Stimulated activated CD8-positive, alpha-beta memory T cell treated with anti-CD3 and anti-CD28 coated beads, Interleukin-7, amount 100 ng/mL, for 4 hours (primary cell): Measurements from ENCODE around the gene FRMD6.
A peak's percentile ranks its signal among the peaks of the same experiment; 100 is the strongest.

Experiments
- DNase-seq, 2 donors: peaks; one replicate each; pipeline ENCODE4 v3.0.0-alpha.2; 2020; ENCODE audit warnings: low read depth in 2 of 2

Gene FRMD6

DNA sequence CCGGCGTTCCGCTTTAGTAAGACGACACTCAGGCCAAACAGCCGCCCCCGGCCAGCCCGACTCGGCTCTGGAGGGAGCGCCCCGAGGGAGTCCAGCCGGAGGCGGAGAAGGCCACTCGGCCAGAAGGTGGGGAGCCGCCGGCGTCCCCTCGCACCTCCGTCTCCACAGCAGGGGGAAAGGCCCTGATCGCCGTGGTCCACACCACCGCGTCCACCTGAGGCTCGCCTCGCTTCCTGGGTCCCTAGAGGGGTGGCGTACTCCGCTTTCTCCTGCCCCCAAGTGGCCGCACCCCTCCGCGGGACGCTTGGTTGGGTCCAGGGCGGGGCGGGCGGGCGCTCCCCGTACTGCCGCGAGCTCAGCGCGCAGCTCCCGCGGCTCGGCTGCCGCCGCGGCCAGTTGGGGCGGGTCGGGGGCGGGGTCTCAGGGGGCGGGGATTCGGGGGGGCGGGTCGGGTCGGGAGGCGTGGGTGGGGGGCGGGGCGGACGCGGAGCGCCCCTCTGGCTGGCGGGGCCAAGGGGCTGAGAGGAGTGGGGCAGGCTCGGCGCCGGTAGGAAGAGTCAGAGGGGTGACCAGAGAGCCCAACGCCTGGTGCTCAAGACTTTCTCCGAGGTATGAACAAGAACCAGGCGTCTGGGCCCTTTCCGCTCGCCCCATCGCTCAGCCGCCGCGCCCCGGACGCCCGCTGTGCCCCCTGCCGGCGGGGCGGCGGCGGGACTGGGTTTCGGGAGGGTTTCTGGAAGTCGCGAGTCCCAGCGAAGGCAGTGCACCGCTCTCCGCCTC, at the start of gene FRMD6:
FRMD6 (plus strand) TSS at position 523 of the 780 bp plus-strand sequence. CDS start 37,927 bp downstream, outside the sequence.
- peak; percentile 48 to 73 for DNase-seq

DNA sequence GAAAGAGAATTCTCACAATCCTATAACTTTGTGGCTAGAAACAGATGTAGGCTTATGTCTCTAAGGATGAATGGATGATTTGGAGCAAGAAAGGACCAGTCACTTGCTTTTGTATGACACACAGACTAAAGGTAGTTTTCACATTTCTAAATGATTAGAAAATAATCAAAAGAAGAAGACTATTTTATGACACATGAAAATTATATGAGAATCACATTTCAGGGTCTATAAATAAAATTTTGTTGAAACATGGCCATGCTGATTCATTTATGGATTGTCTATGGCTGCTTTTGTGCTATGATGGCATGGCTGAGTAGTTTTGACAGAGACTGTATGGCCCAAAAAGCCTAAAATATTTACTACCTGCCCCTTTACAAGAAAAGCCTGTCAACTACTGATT, 49.4 kb upstream of the FRMD6 start:
- no peak for DNase-seq

DNA sequence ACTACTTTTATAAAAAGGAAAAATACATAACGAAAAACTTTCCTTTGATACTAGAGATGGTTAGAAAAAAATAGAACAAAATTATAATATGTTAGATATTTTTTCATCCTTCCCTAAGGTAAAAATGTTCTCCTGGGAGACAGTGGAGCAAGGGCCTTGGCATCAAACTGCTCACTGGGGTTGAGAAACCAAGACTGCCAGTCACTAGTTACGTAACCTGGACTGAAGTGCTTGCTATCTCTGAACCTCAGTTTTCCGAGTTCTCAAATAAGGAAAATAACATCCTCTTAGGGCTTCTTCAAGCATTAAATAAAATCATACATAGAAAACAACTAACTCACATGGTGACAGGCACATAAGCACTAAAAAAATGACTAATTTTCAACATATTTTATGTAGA, 48.2 kb upstream of the FRMD6 start:
- no peak for DNase-seq

DNA sequence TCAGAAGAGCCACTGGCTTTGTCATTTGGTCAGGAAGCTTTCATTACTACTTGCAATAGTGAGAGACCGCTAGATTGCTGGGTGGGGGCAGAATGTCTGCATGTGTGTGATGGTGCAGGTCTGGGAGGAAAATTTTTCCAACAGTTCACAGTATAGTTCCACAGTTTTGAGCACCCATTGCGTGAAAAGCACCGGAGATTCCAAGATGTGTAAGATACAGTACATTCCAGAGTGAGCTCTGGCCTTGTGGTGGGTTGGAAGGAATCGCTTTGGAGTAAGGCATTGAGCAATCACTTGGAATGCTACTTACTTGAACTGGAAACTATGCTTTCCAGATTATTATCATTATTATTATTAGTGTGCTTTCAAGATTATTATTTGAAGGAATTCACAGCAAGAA, 47.6 kb upstream of the FRMD6 start:
- no peak for DNase-seq

DNA sequence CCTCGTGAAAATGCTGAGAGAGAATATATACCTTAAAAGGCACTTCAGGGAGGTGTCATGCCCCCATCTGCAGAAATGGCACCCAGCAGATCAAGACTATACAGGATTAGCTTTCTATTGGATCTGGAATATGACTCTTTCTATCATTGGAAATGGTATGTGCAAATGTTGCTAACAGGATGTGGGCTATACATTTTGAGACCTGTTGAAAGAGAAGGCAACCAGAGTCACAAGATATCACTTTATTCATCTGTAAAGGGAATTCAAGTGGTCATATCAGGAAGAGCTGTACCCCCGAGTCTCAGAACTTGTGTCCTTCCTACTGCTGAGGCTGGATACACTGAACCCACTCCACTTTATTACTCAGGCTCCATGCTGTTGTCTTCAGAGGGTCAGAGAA, 46.1 kb upstream of the FRMD6 start:
- DNase-seq, result no peak

DNA sequence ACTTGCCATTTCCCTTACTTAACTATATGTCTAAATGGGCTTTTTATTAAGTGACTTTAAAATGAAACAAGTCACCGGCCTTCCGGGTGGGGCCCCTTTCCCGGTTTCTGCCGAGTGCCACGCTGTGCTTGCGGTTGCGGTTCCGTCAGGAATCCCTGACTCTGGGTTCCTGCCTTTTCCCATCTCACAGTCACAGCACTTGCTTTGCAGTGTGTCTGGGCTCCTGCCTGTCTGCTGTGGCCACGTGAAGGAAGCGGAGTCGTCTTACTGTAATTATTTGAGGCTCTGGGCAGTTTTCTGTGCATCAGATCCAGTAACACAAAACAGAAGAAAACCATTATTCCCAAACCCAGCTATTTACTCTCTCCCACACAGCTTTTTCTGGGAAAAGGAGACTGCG, 44.0 kb upstream of the FRMD6 start:
- DNase-seq, result no peak

DNA sequence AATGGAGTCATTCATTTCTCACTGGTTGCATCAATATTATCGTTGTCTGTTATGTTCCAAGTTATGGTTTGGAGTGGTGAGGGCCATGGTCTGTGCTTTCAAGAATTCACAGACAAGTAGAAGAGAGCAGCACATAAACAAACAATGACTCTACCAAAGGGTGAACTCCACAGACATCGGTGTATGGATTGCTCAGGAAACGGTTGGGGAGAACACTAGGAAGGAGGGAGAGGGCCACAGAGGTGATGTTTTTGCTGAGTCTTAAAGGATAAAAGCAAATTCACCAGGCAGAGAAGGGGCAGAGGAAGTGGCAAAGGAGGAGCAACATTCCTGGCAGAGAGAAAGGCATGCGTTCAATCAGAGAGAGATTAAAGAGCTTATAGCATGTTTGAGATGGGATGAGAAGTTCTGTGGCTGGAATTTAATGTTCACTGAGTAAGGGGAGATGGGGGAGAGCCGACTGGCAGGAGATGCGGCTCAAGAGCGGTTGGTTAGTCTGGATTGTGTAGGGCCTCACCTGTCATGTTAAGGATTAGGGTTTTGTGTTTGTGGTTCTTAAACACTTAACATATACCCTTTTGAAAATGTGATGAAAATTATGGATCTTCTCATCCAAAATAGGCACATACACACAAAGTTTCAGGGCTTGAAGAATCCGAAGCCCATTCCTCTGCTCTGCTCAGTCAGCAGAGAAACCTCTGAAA, 42.3 kb upstream of the FRMD6 start:
- DNase-seq, result no peak

DNA sequence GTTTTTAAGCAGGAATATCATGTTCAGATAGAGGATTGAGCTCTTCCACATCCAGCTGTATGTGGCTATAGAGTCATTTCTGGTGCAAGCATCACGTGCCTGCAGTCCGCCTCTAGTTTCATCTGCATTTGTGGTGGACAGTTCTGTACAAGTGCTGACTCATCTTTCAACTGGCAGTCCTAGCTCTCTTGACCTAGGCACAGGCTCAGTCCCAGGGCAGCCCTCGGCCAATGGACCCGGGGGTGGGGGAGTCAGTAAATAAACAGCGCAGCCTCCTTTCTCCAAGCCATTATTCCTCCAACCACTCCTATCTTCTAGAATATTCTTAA, 41.8 kb upstream of the FRMD6 start:
- no peak for DNase-seq

DNA sequence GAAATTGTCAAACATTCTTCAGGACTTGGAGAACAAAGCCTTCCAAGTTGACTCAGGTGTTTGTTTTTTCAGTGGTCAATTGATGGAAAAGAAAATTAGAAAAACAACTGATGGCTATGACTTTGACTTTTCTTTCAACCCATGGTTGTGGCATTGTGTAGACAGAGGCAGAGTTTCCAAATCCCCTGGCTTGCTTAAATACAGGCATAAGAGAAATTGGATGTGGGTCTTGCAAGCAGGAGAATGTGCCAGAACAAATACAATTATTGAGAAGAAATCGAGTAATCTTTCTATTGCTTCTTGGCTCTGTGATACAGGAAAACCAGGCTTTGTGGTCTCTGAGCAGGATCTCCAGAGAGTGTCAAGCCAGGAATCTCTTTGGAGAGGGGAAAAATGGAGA, 40.9 kb upstream of the FRMD6 start:
- DNase-seq, result no peak

DNA sequence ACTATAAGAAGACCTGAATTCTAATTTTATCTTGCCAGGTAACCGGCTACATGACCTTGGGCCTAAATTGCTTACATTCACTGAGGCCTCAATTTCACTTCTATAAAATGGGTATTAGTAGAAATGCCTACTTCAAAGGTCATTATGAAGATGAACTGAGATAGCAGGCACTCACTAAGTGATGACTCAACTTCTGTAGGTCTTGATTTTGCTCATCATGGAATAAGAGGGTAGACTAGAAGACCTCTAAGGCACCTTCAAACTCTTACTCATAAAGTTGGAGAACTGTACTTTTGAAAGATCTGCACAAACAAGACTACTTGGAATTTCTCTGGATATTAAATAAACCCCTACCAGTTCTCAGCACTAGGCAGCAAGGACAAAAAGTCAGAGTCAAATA, 39.3 kb upstream of the FRMD6 start:
- no peak for DNase-seq

DNA sequence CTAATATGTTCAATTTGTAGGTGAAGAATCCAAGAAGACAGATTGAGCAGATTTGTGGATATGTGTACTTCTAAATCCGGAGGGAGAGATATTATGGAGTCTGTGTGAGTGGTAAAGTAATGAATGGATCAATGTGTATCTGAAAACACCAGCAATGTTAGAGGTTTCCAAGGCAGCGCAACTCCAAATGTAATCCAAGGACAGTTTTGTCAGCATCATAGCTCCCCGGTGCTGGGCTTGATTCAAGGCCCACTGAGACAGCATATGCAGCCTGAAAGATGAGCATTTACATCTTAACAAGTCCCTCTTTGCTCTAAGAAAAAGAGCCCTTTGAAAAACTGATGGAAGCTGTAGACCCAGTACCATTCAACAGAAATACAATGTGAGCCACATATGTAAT, 38.3 kb upstream of the FRMD6 start:
- DNase-seq, result no peak

DNA sequence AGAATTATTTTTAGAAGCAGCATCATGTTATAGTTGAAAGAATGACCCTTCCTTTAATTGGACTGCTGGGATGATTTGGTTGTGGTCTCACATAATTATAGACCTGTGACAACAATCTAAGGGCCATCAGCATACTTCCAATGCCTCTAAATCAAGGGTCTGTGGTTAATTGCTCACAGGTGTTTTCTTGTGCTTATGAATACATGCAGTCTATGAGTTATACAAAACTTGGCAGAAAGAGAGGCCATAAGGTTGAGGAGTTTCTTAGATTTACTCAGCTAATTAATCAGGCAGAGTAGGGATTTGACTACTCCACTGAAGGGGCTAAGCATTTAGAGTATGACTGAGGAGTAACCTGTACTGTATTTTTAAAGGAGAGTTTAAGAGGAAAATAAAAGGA, 37.0 kb upstream of the FRMD6 start:
- no peak for DNase-seq

DNA sequence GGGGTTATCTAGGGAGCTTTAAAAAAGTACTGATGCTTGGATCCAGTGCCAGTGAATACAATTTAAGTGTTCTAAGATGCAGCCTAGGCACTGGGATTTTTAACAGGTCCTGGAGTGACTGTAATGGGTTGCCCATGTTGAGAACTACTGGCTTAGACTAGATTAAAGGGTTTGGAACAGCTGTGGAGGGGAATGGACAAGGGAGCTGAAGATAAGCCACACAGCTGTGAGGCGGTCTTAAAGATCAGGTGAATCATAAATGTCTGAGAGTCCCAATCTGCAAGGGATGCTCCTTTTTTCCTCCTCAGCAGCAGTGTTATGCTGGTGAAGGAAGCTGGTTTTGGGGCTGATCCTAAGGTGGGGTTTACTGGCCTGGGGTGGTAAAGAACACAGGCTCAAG, 35.5 kb upstream of the FRMD6 start:
- DNase-seq, result no peak

DNA sequence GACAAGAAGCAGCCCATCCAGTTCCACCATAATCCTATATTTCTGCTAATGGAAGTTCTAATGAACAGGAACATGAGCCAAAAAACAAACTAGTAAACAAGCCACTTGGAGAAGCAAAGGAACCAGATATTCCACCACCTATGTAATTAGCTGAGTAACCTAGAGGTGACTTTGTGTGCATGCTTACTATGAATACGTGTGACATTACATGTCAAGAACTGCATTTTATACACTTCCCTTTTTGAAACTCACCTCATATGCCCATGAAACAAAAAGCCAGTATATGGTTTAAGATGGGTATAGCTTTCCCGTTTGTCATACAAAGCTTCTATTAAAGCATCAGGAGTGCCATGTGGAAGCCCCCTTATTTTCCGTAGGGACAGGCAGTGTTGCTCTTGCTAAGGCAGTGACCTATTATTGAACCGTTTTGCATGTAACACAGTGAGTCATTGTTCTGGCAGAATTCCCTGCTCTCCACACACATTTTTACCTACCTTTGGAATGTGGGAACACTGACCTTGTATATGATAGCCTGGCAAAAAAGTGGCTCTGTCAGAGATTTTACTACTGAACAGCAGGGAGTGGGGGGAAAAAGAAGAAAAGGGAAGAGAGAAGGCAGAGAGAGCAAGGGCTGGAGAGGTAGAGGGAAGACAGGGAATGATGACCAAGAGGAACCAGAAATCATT, 34.8 kb upstream of the FRMD6 start:
- DNase-seq, result no peak

DNA sequence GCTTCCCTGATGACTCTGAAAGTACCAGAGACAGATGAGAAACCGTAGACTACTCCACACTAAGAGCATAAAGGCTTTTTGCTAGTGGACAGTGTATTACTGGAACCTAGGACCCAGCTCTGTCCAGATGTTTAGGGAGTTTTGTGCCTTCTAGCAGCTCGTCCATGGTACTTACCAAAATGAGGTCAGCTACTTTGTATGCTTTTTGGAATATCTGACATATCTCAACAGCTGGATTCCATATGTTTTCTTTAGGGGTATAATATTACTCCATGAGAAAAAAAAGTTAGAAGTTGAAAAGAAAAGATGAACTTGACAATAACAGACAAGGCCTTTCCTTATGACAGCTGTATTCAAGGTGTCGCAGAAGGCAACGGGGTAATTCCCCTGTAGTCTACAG, 32.1 kb upstream of the FRMD6 start:
- DNase-seq, result no peak

DNA sequence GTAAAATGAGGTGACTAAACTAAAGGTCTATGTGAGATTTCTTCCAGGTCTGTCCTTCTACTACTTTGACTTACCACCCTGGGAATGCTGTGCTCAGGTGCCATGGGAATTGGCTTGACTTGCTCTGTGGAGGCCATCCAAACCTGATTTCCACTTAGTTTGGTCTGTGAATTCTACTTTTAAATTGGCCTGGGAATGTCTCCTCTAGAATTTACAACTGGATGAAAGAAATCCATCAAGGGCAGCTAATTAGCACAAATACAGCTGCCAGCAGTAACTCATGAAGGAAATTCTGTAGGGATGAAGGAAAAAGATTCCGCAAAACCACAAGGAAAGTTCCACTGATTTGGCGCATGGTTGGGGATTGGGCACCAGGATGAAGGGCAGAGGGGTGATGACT, 31.7 kb upstream of the FRMD6 start:
- DNase-seq, result no peak

DNA sequence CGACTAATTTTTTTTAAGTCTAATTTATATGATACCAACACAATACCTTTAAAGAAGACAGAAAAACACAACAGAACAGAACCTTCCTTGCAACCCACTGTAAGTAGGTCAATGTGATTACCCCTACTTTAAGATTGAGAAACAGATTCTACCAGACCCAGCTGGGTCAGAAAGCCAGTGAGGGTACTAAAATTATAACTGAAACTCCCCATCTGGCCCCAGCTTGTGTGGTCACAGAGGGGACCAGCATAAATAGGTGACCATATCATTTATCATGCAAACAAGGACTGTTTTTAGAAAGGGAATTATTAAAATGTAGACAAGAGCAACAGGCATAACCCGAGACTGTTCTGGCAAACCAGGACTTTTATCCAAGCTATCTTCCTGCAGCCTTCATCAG, 30.1 kb upstream of the FRMD6 start:
- no peak for DNase-seq

DNA sequence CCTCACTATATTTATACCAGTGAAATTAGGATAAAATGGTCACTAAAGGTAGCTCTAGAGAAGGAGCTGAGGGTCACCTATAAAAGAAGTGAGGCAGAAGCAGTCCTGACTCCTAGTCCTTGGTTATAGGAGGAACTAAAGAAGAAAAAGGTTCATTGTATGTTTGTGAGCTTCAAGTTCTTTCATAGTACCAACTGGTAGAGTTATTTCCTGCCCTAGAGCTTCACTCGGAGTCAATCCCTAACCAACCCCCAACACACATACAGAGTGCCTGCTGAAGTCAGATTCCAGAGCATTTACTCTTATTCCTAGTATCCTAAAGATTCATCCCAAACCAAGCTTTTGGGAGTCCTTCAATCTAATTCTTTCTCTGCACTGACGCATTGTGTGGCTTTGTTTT, 29.3 kb upstream of the FRMD6 start:
- DNase-seq, result no peak

DNA sequence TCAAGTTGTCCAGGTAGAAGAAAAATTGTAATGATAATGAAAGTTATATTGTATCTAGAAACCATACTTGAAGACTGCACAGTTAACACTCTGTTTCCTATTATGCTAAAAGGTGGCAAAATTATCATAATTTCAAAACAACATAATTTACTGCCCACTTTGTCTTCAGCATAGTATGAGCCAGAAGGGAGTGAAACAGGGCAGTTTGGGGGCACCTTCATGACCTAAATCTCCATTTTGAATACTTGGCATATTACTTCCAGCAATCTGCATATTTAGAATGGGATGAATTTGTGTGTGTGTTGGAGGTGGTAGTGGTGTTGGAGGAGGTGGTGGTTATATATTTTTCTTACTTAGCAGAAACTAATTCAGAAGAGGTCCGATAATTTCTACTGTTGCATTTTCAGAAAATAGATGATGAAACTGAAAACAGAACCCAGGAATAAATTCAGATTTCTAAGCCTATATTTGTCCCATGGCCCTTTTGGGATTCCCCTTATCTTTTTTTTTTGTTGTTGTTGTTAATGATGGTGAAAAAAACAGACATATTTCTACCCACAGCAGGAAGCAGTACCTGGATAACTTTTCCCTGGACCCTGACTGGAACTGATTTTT, 26.6 kb upstream of the FRMD6 start:
- DNase-seq, result no peak

DNA sequence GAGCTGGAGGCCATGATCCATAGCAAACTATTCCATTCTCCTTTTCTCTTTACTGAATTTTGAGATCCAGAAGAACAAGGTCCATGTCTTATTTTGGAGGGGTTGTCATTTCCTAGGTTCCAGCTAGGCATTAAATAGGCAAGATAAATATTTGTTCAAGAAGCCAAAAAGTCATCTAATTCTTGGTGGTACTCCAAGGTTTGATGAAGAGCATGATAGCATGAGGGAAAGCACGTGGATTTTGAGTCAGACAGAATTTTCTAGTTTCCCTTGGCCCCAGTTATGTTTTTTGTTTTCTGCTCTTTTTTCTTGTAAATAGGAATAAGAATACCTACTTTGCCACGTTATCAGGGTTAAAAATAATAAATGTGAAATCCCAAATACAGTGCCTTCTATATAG, 25.5 kb upstream of the FRMD6 start:
- no peak for DNase-seq

DNA sequence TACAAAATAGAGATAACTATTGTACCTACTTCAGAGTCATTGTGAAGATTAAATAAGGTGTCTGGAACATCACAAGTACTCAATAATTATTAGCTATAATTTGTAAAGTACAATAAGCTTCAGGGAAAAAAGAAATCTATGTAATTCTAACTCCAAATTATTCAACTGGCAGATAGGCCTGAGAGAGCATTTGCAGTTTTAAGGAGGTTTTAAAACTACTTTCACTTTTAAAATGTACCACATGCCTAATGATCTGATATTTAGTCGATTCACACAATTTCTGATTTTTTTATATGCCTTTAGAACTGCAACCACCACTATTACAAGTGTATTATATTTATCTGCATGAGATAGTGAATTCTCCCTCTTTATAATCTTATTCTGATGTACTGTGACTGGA, 24.9 kb upstream of the FRMD6 start:
- no peak for DNase-seq

DNA sequence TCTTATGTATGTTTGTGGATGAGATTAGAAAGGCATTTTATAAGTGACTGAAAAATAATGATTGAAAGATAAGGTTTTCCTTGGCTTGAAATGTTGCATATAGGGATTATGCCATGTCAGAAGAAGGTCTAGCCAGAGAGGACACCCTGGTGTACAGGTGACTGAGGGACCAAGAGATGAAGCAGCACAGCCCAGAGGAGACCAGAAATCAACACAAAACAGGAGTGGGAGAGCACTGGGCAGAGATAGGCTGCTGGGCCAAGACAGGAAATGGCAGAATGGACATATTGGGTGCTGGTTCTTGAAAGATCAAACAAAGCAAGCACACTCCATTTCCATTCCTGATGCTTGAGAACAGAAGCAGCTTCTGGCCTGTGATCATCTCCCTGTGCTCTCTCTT, 24.4 kb upstream of the FRMD6 start:
- DNase-seq, result no peak

DNA sequence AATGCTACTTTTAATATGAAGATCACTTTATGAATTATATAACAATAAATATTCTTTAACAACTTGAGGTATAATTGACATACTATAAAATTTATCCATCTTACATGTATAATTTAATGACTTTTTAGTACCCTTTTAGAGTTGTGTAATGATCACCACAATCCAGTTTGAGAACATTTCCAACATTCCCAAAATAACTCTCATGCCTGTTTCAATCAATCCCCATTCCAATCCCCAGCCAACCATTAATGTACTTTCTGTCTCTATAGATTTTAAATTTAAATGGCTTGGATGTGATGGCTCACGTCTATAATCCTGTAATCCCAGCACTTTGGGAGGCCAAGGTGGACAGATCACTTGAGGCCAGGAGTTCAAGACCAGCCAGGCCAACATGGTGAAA, 23.5 kb upstream of the FRMD6 start:
- DNase-seq, result no peak
